Kidney tubule cell (primary cell): Measurements from ENCODE around the gene RAD9A.
"Not testable (repeated sequence)": the region's sequence is repeated elsewhere in the genome, so short reads cannot be mapped to it uniquely, and the experiment has no call there.

Experiments
- DNase-seq: peaks from one replicate; pipeline ENCODE4 v3.0.0-alpha.2; 2018; ENCODE audit warnings: low spot score

RAD9A gene

GRCh38 chr11:67396587-67397389 lies 5.0 kb downstream of the RAD9A start:
- DNase-seq, result no peak

- DNase-seq, result no peak
Observed at GRCh38 chr11:67397536-67397935, 5.8 kb downstream of the RAD9A start.

GRCh38 chr11:67397986-67398660 lies 6.3 kb downstream of the RAD9A start:
- no peak for DNase-seq

GRCh38 chr11:67398661-67399563 lies 7.1 kb downstream of the RAD9A start:
- DNase-seq, result no peak

- DNase-seq, result no peak
Observed at GRCh38 chr11:67400251-67400941, 8.6 kb downstream of the RAD9A start.

- no peak for DNase-seq
Observed at GRCh38 chr11:67400942-67401494, 9.2 kb downstream of the RAD9A start.

- DNase-seq, result peak; percentile 91
Observed at GRCh38 chr11:67401495-67402191, 9.9 kb downstream of the RAD9A start, which contains the start of gene PPP1CA. Gene PPP1CA, minus strand, starts transcription at chr11:67401858. Its CDS starts 76 bp downstream, at chr11:67401782.

- not testable (repeated sequence) for DNase-seq
Observed at GRCh38 chr11:67402192-67402839, 10.5 kb downstream of the RAD9A start.

- DNase-seq, result not testable (repeated sequence)
Observed at GRCh38 chr11:67403085-67403484, 11.3 kb downstream of the RAD9A start.

GRCh38 chr11:67404515-67405195 lies 12.9 kb downstream of the RAD9A start:
- no peak for DNase-seq

GRCh38 chr11:67405196-67405567 lies 13.4 kb downstream of the RAD9A start:
- DNase-seq, result no peak

- DNase-seq, result no peak
Observed at GRCh38 chr11:67405688-67406339, 14.0 kb downstream of the RAD9A start.

GRCh38 chr11:67406420-67406968 lies 14.7 kb downstream of the RAD9A start:
- DNase-seq, result no peak

GRCh38 chr11:67406969-67407687 lies 15.3 kb downstream of the RAD9A start:
- no peak for DNase-seq

GRCh38 chr11:67407688-67408163 lies 15.9 kb downstream of the RAD9A start:
- DNase-seq, result no peak

- no peak for DNase-seq
Observed at GRCh38 chr11:67408437-67409200, 16.8 kb downstream of the RAD9A start.

GRCh38 chr11:67409261-67409666 lies 17.5 kb downstream of the RAD9A start:
- no peak for DNase-seq
